Measurements from ENCODE around the gene PYGB.

DNA sequence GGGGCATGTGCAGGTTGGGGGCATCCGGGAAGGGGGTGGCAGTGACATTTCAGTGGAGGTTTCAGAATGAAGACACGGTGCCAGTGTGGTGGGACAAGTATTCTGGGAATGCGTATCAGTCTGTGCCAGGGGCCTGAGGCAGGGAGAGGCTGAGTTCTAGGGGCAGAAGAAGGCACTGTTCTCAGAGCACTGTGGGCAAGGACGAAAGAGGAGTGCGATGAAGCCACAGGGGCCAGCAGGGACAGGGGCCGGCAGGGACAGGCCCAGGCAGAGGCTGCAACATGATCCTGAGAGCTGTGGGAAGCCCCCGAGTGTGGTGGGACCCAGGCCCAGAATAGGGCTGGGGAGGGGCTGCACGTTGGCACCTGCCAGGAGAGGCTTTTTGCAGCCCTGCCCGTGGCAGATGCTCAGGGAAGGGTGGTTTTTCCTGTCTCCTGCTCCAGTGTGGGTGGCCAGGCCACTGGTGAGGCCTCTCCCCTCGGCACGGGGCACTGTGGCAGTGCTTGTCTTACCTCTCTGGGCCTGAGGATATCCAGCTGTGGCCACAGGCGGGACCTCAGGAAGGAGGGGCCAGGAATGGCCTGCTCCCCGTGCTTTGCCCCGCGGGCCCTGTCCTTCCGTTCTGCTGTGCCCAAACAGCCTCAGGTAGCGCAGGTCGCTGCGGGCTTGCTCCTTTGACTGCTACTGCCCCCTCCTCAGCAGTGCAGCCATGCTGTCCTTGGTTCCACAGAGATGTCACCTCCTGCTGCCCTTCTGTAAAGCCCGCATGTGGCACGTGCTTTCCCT is 42.4 kb upstream of the PYGB start:
- TF ChIP-seq, protein P1, sequence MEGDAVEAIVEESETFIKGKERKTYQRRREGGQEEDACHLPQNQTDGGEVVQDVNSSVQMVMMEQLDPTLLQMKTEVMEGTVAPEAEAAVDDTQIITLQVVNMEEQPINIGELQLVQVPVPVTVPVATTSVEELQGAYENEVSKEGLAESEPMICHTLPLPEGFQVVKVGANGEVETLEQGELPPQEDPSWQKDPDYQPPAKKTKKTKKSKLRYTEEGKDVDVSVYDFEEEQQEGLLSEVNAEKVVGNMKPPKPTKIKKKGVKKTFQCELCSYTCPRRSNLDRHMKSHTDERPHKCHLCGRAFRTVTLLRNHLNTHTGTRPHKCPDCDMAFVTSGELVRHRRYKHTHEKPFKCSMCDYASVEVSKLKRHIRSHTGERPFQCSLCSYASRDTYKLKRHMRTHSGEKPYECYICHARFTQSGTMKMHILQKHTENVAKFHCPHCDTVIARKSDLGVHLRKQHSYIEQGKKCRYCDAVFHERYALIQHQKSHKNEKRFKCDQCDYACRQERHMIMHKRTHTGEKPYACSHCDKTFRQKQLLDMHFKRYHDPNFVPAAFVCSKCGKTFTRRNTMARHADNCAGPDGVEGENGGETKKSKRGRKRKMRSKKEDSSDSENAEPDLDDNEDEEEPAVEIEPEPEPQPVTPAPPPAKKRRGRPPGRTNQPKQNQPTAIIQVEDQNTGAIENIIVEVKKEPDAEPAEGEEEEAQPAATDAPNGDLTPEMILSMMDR (IDR thresholded peaks at IDR 0.05; ENCODE audit: low read depth, low read length) = no peak
- TF ChIP-seq, protein P2, sequence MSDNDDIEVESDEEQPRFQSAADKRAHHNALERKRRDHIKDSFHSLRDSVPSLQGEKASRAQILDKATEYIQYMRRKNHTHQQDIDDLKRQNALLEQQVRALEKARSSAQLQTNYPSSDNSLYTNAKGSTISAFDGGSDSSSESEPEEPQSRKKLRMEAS (IDR thresholded peaks at IDR 0.05; ENCODE audit: low read depth, low read length) = no peak
